OCI-LY1 (cell line): Measurements from ENCODE around the gene ZCCHC9.

Experiments
- CTCF ChIP-seq: fragments of 200-600 bp; sonication (generic), shearing (Covaris generic); IDR thresholded peaks from 2 replicates; pipeline ENCODE4 v1.5.1; 2017; ENCODE audit warnings: mild to moderate bottlenecking, antibody characterized with exemption, low read length, moderate library complexity, mixed read lengths
- EZH2 ChIP-seq: fragments of 200-600 bp; sonication (generic), shearing (Covaris generic); IDR thresholded peaks from 2 replicates; pipeline ENCODE4 v1.8.0; 2017; ENCODE audit warnings: borderline replicate concordance, mixed run types, mild to moderate bottlenecking, antibody characterized with exemption, low read length, moderate library complexity, mixed read lengths

- no peak for TF ChIP-seq CTCF
- TF ChIP-seq EZH2: no peak
Measured at GRCh38 chr5:81353189-81353588, 51.8 kb downstream of the ZCCHC9 start.
